HG03159 (cell line): ENCODE results near the gene MAML3.

Experiments used
- ATAC-seq: cut with Tn5 transposase; IDR thresholded peaks from one replicate; pipeline ENCODE4 v1.9.1; 2021; ENCODE audit warnings: mild to moderate bottlenecking, moderate library complexity; ENCODE audit not compliant: unreplicated experiment

MAML3 gene

GRCh38 chr4:139934708-139935195 lies 219.2 kb downstream of the MAML3 start:
- no peak for ATAC-seq

GRCh38 chr4:139934057-139934707 lies 219.8 kb downstream of the MAML3 start:
- no peak for ATAC-seq

- no peak for ATAC-seq
Measured at GRCh38 chr4:139933541-139933940, 220.4 kb downstream of the MAML3 start.

GRCh38 chr4:139933104-139933503 lies 220.9 kb downstream of the MAML3 start:
- no peak for ATAC-seq

GRCh38 chr4:139924782-139925181 lies 229.2 kb downstream of the MAML3 start:
- ATAC-seq = no peak

GRCh38 chr4:139922406-139923024 lies 231.5 kb downstream of the MAML3 start:
- ATAC-seq = no peak

- no peak for ATAC-seq
Measured at GRCh38 chr4:139921429-139922184, 232.4 kb downstream of the MAML3 start.

GRCh38 chr4:139920486-139921002 lies 233.4 kb downstream of the MAML3 start:
- no peak for ATAC-seq

GRCh38 chr4:139919521-139919920 lies 234.5 kb downstream of the MAML3 start:
- ATAC-seq = no peak

GRCh38 chr4:139919004-139919403 lies 235.0 kb downstream of the MAML3 start:
- ATAC-seq = no peak

- ATAC-seq = no peak
Measured at GRCh38 chr4:139918591-139918990, 235.4 kb downstream of the MAML3 start.

GRCh38 chr4:139917896-139918295 lies 236.1 kb downstream of the MAML3 start:
- no peak for ATAC-seq

- no peak for ATAC-seq
Measured at GRCh38 chr4:139916041-139916440, 237.9 kb downstream of the MAML3 start.

- no peak for ATAC-seq
Measured at GRCh38 chr4:139915037-139915436, 238.9 kb downstream of the MAML3 start.

GRCh38 chr4:139913995-139914598 lies 239.9 kb downstream of the MAML3 start:
- no peak for ATAC-seq

- no peak for ATAC-seq
Measured at GRCh38 chr4:139913398-139913990, 240.5 kb downstream of the MAML3 start.

- ATAC-seq = no peak
Measured at GRCh38 chr4:139912445-139912844, 241.5 kb downstream of the MAML3 start.

- ATAC-seq = no peak
Measured at GRCh38 chr4:139910106-139910505, 243.9 kb downstream of the MAML3 start.

GRCh38 chr4:139908636-139909437 lies 245.1 kb downstream of the MAML3 start:
- ATAC-seq = no peak
